VCaP (cell line): ENCODE results near the gene ARHGEF17.

Experiments used
- H3K27ac ChIP-seq: fragments of 450-650 bp; 2 replicates; pipeline ENCODE4 v1.5.1; 2017
- TF ChIP-seq, protein P1 (sequence below): fragments of 450-650 bp; conservative IDR thresholded peaks from 2 replicates; pipeline ENCODE4 v1.5.1; 2017; ENCODE audit warnings: mild to moderate bottlenecking, moderate library complexity

The ARHGEF17 gene

DNA sequence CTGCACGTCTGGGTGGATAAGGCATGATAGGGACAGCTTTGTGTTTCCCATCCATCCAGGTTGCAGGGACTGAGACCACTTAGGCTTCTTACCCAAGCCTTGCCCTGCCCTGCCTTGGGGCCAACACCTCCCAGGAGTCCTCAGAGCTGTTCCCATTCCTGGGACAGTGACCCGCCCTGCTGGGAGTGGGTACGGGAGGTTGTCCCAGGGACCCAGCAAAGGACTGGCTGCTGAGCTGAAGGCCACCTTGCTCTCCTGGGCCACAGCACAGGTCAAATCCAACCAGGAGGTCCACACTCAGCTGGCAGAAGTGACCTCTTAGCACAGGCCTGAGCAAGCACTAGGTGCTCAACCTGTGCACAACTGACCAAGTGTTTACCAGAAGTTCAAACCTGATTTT is 16.9 kb upstream of the ARHGEF17 start:
- TF ChIP-seq, protein P1, sequence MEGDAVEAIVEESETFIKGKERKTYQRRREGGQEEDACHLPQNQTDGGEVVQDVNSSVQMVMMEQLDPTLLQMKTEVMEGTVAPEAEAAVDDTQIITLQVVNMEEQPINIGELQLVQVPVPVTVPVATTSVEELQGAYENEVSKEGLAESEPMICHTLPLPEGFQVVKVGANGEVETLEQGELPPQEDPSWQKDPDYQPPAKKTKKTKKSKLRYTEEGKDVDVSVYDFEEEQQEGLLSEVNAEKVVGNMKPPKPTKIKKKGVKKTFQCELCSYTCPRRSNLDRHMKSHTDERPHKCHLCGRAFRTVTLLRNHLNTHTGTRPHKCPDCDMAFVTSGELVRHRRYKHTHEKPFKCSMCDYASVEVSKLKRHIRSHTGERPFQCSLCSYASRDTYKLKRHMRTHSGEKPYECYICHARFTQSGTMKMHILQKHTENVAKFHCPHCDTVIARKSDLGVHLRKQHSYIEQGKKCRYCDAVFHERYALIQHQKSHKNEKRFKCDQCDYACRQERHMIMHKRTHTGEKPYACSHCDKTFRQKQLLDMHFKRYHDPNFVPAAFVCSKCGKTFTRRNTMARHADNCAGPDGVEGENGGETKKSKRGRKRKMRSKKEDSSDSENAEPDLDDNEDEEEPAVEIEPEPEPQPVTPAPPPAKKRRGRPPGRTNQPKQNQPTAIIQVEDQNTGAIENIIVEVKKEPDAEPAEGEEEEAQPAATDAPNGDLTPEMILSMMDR: no peak
- H3K27ac ChIP-seq: no peak overlapping the region

DNA sequence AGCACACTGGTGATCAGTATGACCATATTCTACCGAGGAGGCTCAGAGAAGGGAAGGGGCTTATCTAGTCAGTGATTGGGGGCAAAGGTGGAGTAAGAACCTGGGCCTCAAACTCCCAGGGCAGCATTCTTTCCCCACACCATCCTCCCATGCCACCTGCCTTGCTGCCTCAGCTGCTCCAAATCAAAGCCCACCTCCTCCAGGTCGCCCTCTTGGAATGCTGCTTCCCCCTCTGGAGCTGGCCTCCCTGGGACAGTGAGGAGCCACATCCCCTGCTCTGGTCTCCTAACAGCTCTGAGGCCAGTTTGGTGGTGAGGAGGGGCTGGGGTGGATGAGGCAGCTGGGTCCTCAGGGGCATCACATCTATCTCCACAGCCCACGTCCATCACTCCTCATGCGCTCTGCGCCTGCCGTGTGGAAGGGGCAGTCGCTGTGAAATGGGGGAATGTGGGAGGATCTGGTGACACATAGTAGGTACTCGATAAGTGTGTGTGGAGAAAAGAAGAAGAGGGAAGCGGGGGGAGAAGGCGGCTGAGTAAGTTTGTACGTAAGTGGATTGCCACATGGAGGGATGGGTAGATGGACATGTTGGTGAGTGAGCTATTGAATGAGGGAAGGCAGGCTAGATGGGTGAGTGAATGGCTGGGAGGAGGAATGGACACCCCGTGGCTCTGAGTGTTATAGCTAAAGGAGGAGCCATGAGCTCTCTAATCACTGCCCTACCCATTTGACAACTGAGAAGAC is 16.1 kb upstream of the ARHGEF17 start:
- no peak overlapping the region for H3K27ac ChIP-seq
- TF ChIP-seq, protein P1: no peak

DNA sequence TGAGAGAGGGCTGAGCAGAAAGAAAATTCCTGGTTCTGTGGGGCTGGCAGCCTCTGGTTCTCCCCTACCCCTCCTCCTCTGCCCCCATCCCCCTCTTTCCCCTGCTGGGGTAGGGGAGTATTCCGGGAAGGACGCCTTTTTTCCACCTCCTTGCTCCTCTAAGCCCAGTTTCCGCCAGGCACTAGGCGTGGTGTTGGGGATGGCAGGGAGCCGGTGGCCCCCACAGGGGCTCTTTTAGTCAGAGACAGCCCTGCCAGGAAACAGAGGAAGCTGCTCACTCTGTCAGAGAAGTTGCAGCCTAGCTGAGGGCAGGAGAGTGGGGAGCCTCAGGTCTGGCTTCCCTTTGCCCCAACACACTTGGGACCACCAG is 15.6 kb upstream of the ARHGEF17 start:
- H3K27ac ChIP-seq: no peak overlapping the region
- TF ChIP-seq, protein P1: no peak

DNA sequence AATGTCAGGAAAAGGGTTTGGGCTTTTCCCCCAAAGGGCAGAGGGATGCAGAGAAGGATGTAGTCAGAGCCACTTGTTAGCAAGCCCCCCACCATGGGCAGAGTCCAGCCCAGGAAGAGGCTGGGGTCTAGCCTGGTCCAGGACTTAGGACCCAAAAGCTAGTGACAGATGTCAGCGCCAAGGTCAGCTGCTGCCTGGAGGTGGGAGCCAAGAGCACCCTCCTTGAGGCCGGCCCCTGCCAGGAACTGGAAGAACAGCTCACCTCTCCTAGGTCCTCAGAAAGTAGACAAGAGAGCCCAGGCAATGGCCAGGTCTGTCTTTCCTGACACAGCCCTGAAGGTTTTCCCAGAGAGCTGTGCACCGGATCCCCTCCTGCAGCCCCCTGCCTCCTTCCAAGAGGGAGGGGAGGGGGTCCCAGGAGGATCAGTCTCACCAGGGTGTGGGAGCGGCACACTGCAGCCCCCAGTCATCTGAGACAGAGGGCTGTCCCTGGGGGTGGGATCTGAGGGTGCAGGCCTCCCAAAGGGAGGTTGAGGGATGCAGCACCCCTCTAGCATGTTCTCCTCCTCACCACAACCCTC is 14.6 kb upstream of the ARHGEF17 start:
- TF ChIP-seq, protein P1: no peak
- no peak overlapping the region for H3K27ac ChIP-seq

DNA sequence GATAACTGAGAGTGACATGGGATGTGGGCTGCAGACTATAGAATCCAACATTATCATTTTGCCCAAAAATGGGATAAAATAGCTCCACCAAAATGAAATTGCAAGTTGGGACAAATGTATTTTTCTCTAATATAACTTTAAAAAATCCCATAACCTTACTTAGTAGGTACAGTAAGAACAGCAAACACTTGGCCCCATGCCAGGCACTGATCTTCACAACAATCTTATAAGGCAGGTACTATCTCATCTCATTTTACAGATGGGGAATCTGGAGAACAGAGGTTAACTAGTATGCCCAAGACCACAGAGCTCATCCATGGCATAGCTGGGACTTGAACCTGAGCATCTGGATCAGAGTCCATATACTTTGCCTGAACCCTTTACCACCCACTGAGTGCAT is 13.5 kb upstream of the ARHGEF17 start:
- TF ChIP-seq, protein P1: no peak
- H3K27ac ChIP-seq: no peak overlapping the region

DNA sequence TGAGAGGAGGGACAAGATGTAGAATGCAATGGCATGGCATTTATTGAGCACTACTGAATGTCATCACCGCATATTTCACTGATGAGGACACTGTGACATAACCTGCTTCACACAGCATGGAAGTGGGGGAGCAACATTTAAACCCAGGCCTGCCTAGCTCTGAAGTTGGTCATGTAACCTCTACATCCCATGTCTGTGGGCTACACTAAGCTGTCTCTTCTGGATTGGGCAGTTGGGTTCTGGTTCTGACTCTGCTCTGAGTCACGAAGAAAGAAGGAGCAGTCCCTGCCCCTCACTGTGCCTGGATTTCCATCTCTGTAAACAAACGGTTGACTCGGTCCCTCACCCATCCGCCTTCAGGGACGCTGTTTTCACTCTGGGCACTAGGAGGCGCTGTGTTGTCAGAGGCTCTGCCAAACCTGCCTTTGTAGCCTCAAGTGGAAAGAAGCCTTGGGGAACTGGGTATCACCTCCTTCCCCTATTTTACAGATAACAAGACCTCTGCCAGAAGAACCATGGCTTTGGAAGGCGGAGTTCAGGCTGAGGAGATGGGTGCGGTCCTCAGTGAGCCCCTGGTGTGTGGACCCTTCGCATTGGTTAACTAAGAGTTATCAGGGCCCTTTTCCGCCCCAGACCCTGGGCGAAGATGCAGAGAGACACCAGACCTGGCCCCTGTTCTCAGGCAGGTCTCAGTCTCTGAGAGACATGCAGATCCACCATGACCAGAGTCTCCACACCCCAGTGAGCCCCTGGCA is 12.7 kb upstream of the ARHGEF17 start:
- H3K27ac ChIP-seq: no peak overlapping the region
- TF ChIP-seq, protein P1: peak; percentile 66

DNA sequence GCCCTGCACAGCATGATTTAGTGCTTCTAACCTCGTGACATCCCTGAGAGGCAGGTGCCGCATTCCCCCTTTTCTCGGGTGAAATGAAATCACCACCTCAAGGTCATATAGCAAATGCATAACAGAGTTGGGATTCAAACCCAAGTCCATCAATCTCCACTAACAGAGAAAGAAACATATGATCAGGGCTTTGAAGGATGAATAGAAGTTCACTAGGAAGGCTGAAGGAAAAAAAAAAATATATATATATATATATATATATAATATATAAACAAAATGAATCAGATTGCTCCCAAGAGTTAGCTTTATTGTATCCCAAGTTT is 12.1 kb upstream of the ARHGEF17 start:
- no peak overlapping the region for H3K27ac ChIP-seq
- TF ChIP-seq, protein P1: no peak
